ENCODE results near the gene KATNIP. TPM values are rescaled to one million over a fixed set of nuclear protein-coding genes. Genes with fewer than 3 reads are reported as not detected.
A peak's percentile ranks its signal among the peaks of the same experiment; 100 is the strongest.

The KATNIP gene
- total RNA-seq (2014; rRNA removed) (19.0 and 30.0 TPM in 2 replicates), Bru-seq, nascent RNA (percentile 60 among the genes with signal in this experiment), BruChase-seq, experiment 1, labeled RNA remaining after a 6-hour chase (percentile 64 among the genes with signal in this experiment), BruChase-seq, experiment 2, labeled RNA remaining after a 2-hour chase (percentile 61 among the genes with signal in this experiment)
- long read RNA-seq, partial matches to known transcripts, result 24 of 39 reads
- long read RNA-seq, other reads (novel, unspliced or antisense), result 11 of 39 reads

DNA sequence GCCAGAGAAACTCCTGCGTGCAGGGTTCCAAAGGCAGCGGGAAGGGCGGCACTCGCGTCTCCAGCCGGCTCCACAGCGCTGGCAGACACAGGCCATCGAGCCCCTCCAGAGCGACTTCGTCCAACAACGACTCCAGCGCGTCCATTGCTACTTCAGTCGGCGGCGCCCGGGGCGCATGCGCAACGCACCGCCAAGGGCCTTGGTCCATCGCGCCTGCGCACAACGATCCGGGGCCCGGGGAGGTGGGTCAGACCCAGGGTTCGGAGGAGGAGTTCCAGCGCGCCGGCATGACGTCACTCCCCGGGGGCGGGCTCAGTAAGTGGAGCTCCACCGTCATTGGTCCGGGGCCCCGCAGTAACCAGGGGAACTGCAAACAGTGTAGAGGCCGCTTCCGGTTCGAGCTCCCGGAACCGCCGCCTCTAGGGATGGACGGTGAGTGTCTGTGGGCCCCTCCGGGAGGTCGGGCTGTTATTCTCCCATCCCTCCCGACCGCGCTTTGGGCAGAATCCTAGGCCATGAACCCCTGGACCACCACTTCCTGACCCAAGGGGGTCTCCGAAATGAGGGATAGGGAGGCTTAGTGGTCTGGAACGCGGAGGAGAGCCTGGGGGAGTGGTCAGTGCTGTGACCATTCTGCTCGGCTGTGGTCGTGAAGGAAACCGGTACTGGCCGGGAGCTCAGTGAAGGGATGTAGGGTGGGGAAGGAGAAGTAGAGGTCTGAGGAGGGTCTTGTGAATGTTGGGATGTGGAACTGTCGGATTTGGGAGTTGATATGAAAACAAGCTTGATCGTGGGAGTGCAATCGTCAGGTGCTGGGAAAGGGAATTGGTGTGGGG, at the start of gene KATNIP, which contains the start of gene GTF3C1:
TSS of gene KATNIP (plus strand) at position 399 of the 836 bp plus-strand sequence. CDS start at position 426, 27 bp downstream.
TSS of gene GTF3C1 (minus strand) at position 168 of the 836 bp plus-strand sequence. CDS start at position 145, 23 bp downstream.
- peaks cover 28% of the 10 kb centered on the region for H3K4me1 ChIP-seq (ENCODE audit: insufficient read depth, low read length)
- peak within 1 kb of the TSS; percentile 97 for H3K4me3 ChIP-seq (ENCODE audit: low read length)
- H2AFZ ChIP-seq (ENCODE audit: low read length), result peak within 1 kb of the TSS; percentile 84
- H3K27me3 ChIP-seq (ENCODE audit: low read length), result no peaks in the 10 kb centered on the region
- H3K4me2 ChIP-seq (ENCODE audit: low read length), result peak within 1 kb of the TSS; percentile 96
- no TSS peak for BruUV-seq (replicated peaks)
- H3F3A ChIP-seq (ENCODE audit: low read length, unreplicated experiment), result no peaks in the 10 kb centered on the region
- H3K9ac ChIP-seq (ENCODE audit: low read length), result peak within 1 kb of the TSS; percentile 80
- CTCF ChIA-PET, result no interaction called here
- POLR2A ChIA-PET (ENCODE audit: unreplicated experiment), result interaction anchor here (0.5 to 1.5 kb wide), 7 partner anchors 10 to 346 kb away, joined by 3 to 18 read pairs (median 7); partner anchors contain the start of gene KDM8
- peak; percentile 95 for ATAC-seq
- peaks cover 7% of the 10 kb centered on the region; the same call in 1 of the 2 replicates for H4K20me1 ChIP-seq (ENCODE audit: low read length)
- H3K36me3 ChIP-seq (ENCODE audit: low read depth, low read length), result no peaks in the 10 kb centered on the region
- peak within 1 kb of the TSS; percentile 12; the same call in 1 of the 2 replicates for H3K27ac ChIP-seq (ENCODE audit: low read length)
- no peaks in the 10 kb centered on the region for H3K9me3 ChIP-seq (ENCODE audit: low read length)
- H3K9me2 ChIP-seq (replicated peaks; ENCODE audit: low read length), result no peaks in the 10 kb centered on the region
- intact Hi-C loops (cut with micrococcal nuclease), result no loop called here
- DNase-seq, result peak; percentile 96
- TF ChIP-seq, protein P1, sequence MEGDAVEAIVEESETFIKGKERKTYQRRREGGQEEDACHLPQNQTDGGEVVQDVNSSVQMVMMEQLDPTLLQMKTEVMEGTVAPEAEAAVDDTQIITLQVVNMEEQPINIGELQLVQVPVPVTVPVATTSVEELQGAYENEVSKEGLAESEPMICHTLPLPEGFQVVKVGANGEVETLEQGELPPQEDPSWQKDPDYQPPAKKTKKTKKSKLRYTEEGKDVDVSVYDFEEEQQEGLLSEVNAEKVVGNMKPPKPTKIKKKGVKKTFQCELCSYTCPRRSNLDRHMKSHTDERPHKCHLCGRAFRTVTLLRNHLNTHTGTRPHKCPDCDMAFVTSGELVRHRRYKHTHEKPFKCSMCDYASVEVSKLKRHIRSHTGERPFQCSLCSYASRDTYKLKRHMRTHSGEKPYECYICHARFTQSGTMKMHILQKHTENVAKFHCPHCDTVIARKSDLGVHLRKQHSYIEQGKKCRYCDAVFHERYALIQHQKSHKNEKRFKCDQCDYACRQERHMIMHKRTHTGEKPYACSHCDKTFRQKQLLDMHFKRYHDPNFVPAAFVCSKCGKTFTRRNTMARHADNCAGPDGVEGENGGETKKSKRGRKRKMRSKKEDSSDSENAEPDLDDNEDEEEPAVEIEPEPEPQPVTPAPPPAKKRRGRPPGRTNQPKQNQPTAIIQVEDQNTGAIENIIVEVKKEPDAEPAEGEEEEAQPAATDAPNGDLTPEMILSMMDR (conservative IDR thresholded peaks at IDR 0.05; ENCODE audit: low read depth, low read length), result no peak
- TF ChIP-seq EZH2 (IDR thresholded peaks at IDR 0.05; ENCODE audit: low read length, unreplicated experiment), result no peak
- no peak for TF ChIP-seq EZH2phosphoT487 (IDR thresholded peaks at IDR 0.05; ENCODE audit: borderline replicate concordance, low read length)
- H3K79me2 ChIP-seq (ENCODE audit: low read length), result peaks cover 50% of the 10 kb centered on the region

DNA sequence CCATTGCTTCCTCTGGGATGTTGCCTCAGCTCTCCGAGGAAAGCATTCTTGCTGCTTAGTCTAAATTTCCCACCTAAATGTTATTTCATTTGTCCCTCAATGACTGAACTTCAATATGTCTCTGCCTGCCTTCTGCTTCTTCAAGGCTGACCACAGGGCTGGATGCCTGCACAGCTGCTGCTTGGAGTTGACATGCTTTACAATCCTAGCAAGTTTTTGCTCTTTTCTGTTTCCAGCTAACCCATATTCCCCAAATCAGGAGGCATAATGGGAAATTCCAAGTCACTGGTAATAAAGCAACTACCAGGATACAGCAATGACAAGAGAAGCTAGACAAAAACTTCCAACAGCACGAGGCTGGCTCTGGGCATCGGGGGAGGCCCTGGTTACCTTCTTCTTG, 49.1 kb upstream of the KATNIP start:
- Histone ChIP-seq H3K9me3 (ENCODE audit: low read length) (no peaks in the 10 kb centered on the region), H3K36me3 (ENCODE audit: low read depth, low read length) (peaks cover 24% of the 10 kb centered on the region; the same call in 1 of the 2 replicates), H3K9ac (ENCODE audit: low read length) (no peak overlapping the region), H3K27me3 (ENCODE audit: low read length) (no peaks in the 10 kb centered on the region), H3K4me2 (ENCODE audit: low read length) (no peak overlapping the region), H3K9me2 (replicated peaks; ENCODE audit: low read length) (no peaks in the 10 kb centered on the region), H3F3A (ENCODE audit: low read length, unreplicated experiment) (no peaks in the 10 kb centered on the region), H3K4me3 (ENCODE audit: low read length) (no peak overlapping the region), H3K79me2 (ENCODE audit: low read length) (no peaks in the 10 kb centered on the region), H3K27ac (ENCODE audit: low read length) (no peak overlapping the region), H3K4me1 (ENCODE audit: insufficient read depth, low read length) (no peaks in the 10 kb centered on the region), H2AFZ (ENCODE audit: low read length) (no peak overlapping the region), H4K20me1 (ENCODE audit: low read length) (0 out of 2 replicates have a peak, but pooled peaks cover 3% of the 10 kb centered on the region)
- BruUV-seq (replicated peaks), result no TSS peak
- ChIA-PET POLR2A (ENCODE audit: unreplicated experiment) (no interaction called here), CTCF (no interaction called here)
- intact Hi-C loops (cut with micrococcal nuclease), result no loop called here
- ATAC-seq (no peak), DNase-seq (no peak)
- TF ChIP-seq, protein P1 (conservative IDR thresholded peaks at IDR 0.05; ENCODE audit: low read depth, low read length), result no peak
- no peak for TF ChIP-seq EZH2 (IDR thresholded peaks at IDR 0.05; ENCODE audit: low read length, unreplicated experiment)
- TF ChIP-seq EZH2phosphoT487 (IDR thresholded peaks at IDR 0.05; ENCODE audit: borderline replicate concordance, low read length), result no peak
